GM18508 (cell line): ENCODE results near the gene CDK4.
"Not testable (repeated sequence)": the region's sequence is repeated elsewhere in the genome, so short reads cannot be mapped to it uniquely, and the experiment has no call there.

Experiments used
- ATAC-seq: cut with Tn5 transposase; IDR thresholded peaks from one replicate; pipeline ENCODE4 v1.9.1; 2021; ENCODE audit warnings: moderate number of reproducible peaks; ENCODE audit not compliant: insufficient read depth, unreplicated experiment

The CDK4 gene

GRCh38 chr12:57751788-57752667, at the start of gene CDK4:
CDK4 (minus strand) TSS chr12:57752310; CDS start chr12:57751717, 593 bp downstream.
- ATAC-seq = peak; percentile 48

- no peak for ATAC-seq
These were observed 48.9 kb upstream of the CDK4 start for GRCh38 chr12:57800965-57801364.

DNA sequence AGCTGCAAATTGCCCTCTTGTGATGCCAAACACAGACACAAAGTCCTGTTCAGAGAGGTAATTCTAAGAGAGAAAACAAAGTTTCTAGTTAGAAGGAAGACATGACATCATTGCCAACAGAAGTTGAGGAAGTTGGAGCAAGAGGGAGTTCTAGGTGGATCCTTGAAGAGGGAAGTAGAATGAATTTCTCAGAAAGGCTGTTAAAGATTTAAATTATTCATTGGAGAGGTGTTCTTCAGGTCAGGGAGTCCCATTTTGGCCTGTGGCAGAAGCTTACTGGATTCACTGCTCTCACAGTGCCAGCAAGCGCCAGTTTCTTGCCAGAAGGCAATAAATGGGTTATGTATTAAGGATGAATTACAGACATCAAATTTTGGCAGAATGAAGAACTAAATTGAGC, 45.8 kb upstream of the CDK4 start:
- ATAC-seq = no peak

DNA sequence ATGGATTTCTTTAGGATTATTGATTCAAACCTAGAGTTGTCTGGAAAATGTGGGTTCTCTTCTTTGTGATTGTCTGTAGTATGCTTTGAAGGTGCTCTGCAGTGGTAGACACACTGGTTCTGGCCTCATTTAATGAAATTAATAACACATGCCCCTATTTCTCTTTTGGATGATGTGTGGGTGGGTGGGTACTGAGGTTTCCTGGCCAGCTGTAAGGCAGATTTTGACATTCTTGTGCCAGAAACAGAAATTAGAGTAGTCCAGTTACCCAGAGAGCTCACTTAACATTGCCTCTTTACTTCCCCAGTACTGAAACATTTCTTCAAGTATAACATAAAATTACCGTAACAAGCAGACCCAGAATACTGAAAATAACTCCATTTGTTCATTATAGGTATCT, 44.9 kb upstream of the CDK4 start:
- ATAC-seq = no peak

DNA sequence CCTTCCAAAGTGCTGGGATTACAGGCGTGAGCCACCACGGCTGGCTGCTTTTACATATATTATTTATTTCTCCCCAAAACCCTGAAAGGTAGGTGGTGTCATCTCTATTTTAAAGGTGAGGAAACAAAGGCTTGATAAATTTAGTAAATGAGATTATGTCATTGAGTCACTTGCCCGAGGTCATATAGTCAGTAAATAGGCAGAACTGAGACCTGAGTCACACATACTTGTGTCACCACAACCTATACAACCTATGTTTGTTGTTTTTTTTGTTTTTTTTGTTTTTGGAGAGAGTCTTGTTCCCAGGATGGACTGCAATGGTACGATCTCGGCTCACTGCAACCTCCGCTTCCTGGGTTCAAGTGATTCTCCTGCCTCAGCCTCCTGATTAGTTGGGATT, 43.2 kb upstream of the CDK4 start:
- no peak for ATAC-seq

GRCh38 chr12:57793920-57794319, 41.8 kb upstream of the CDK4 start:
- ATAC-seq = no peak

- no peak for ATAC-seq
These were observed 31.8 kb upstream of the CDK4 start for GRCh38 chr12:57783861-57784260.

DNA sequence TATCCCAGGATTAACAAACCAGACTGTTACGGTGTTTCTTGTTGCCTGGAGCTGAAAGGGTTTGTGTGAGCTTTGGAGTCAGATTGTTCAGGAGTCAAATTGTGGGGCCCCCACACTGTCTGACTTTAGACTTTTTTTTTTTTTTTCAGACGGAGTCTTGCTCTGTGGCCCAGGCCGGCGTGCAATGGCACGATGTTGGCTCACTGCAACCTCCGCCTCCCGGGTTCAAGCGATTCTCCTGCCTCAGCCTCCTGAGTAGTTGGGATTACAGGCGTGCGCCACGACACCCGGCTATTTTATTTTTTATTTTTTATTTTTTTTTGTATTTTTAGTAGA, 31.3 kb upstream of the CDK4 start:
- ATAC-seq = no peak

DNA sequence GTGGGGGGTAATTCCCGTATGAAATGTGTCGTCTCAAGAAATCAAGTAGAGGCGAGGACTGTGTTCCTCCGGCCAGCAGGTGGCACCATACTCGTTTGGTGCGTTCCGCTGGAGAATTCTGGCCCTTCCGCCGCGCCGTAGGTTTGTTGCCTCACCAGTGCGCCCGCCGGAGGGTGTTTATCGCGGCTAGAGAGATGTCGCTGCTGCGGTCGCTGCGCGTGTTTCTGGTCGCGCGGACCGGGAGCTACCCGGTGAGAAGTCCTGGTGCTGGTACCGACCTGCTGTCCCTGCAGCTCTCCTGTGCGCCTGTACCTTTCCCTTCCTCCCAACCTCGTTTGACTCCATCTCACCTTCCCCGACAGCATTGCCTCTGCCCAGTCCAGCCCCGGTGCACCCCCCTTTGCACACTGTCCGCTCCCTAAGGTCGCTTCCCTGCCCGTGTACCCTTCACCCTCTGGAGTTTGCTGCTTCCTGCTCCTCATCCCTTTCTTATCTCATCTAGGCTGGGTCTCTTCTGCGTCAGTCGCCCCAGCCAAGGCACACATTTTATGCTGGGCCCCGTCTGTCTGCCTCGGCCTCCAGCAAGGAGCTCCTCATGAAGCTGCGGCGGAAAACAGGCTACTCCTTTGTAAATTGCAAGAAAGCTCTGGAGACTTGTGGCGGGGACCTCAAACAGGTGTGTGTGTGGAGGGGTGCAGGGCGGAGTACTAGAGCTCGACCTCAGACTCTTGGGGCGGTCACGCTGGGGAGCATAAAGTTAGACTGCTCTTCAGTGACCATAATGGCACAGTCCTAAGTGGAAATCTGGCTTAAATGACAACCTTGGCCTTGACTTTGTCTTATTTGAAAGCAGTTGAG, 30.7 kb upstream of the CDK4 start, which contains the start of gene TSFM:
Gene TSFM, plus strand, starts transcription at position 180 of the 858 bp plus-strand sequence. Its CDS starts 15 bp downstream, at position 195.
- peak; percentile 58 for ATAC-seq

DNA sequence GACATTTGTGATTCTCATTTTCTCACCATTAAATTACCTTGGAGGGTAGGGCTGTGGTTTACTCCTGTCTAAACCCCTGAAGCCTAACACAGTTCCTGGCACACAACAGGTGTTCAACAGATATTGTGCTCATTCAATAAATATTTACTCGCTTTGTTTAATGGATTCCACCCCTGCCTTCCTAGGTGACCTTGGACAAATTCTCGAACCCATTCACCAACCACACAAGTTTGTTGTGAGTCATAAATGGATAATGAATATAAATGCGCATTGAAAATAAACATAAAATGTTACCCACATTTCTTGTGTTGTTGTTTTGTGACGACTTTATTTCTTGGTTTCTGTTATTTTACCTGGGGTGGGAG, 30.1 kb upstream of the CDK4 start:
- ATAC-seq = no peak

DNA sequence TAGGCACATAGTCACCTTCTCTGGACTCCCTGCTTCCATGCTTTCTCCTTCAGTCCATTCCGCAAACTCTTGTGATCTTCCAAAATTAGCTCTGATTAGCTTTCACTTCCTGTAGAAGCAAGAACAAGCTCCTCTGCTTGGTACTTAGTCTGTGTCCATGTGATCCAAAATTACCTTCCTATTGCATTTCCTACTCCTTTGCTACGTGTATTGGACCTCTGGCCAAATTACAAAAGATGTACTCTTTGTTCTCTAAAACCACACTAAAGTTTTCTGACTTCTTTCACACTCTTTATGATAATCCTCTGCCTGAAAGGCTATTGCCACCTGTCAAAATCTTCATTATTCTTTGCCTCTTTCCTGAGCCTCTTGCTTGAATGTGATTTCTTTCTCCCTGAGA, 29.7 kb upstream of the CDK4 start:
- no peak for ATAC-seq

DNA sequence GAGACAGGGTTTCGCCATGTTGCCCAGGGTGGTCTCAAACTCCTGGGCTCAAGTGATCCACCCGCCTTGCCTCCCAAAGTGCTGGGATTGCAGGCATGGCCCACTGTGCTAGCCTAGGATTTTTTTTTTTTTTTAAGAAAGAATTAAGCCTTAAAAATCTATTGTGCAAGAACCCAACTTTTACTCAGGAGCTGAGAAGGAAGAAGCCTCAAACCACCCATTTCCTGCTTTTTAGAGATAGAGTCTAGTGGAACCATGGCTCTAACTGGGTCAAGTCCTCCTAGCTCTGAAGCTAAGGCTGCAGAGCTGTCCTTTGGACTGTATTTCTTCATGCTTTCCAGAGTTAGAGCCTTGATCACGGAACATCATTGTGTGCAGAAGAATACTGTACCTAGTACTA, 29.1 kb upstream of the CDK4 start:
- no peak for ATAC-seq

- no peak for ATAC-seq
These were observed 28.3 kb upstream of the CDK4 start for GRCh38 chr12:57780284-57780897.

GRCh38 chr12:57779736-57780135, 27.6 kb upstream of the CDK4 start:
- no peak for ATAC-seq

DNA sequence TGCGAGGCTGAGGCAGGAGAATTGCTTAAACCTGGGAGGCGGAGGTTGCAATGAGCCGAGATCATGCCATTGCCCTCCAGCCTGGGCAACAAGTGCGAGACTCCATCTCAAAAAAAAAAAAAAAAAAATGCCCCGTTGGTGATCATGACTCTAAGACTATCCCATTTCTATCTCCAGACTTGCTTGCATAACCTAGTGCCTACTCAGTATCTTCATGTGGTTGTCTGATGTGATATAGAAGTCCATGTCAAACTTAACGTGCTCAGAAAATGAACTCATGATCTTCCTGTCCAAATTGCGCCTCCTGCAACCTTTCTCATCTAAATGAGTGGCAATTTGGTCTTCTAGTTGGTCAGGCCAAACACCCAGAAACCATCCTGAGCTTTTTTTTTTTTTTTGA, 25.8 kb upstream of the CDK4 start:
- no peak for ATAC-seq

DNA sequence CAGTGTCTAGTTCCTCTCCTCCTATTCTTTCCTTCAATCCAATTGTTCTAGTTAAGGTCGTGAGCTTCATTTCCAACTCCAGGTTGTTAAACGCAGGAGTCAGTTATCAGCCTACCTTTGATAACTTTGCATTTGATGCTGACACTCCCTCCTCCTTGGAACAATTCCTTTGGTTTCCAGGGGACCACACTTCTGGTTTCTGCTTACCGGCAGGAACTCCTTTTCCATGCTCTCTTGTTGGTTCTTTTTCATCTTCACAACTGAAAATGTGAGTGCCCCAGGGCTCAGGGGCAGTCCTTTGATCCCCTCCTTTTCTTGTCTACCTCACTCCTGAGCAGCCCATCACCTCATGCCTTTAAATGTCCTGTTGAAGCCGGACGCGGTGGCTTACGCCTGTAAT, 25.3 kb upstream of the CDK4 start:
- no peak for ATAC-seq

DNA sequence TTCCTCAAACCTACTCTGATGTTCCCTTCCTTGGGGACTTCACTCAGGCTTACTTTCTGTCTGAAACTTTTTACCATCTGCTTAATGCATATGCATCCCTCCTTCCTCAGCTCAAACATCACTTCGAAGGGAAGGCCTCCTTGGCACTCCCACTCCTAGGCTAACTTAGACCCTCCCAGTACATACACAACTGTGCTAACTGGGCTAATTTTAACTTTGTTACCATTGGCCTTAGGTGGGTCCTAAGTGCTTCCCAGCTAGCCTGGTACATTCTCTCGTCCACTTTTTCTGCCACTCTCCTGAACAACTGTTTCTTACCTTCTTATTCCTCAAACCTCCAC, 24.1 kb upstream of the CDK4 start:
- no peak for ATAC-seq

GRCh38 chr12:57775563-57776246, 23.6 kb upstream of the CDK4 start:
- no peak for ATAC-seq

DNA sequence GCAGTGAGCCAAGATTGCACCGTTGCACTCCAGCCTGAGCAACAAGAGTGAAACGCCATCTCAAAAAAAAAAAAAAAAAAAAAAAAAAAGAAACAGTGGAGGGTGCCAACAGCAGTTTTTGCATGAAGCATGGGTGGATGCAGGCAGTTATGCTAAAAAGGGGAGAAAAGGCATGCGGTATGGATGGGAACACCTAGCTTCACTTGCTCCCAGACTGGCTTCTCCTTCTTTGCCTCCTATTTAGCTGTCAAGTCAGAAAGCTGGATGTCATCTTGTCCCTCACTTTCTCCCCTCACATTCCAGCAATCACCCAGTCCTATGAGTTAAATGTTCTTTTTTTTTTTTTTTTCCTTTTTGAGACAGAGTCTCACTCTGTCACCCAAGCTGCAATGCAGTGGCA, 22.9 kb upstream of the CDK4 start:
- ATAC-seq = no peak

DNA sequence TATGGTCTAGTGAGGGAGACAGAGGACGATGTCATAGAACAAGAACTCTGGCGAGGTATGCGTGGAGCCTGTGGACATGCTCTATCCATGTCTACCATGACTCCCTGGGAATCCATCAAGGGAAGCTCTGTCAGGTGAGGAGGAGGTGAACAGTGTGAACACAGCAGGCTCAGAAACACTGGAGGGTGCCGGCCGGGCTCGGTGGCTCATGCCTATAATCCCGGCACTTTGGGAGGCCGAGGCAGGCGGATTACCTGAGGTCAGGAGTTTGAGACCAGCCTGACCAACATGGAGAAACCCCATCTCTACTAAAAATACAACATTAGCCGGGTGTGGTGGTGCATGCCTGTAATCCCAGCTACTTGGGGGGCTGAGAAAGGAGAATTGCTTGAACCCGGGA, 22.5 kb upstream of the CDK4 start:
- ATAC-seq = not testable (repeated sequence)
